C4-2B (cell line): ENCODE results near the gene PLCG2.

Experiments used
- H3K27ac ChIP-seq: fragments of 450-650 bp; 2 replicates; pipeline ENCODE4 v1.5.1; 2017
- CTCF ChIP-seq: fragments of 450-650 bp; conservative IDR thresholded peaks from 2 replicates; pipeline ENCODE4 v1.5.1; 2017; ENCODE audit warnings: mild to moderate bottlenecking
- ZFX ChIP-seq: fragments of 450-650 bp; IDR thresholded peaks from 2 replicates; pipeline ENCODE4 v1.6.1; 2017

Gene PLCG2

GRCh38 chr16:81996664-81997509, 217.8 kb downstream of the PLCG2 start:
- no peak overlapping the region for H3K27ac ChIP-seq
- TF ChIP-seq CTCF (peak; percentile 49), ZFX (no peak)

DNA sequence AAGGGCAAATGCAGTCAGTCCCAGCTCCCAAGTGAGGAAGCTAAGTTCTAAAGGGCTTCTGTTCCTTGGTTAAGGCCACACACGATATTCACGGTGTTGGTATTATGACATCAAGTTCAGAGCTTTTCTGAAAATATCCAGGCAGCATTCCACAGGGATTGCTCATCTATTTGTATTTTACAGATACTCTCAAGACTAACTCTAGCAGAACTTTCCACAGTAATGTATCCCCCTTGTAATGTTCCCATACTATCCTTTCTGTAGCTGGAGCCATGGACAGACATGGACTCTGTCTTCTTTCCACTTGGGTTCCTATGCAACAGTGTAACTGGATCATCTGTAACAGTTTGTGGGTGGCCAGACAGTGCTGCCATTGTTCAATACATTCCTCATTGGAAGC, 218.6 kb downstream of the PLCG2 start:
- H3K27ac ChIP-seq, result no peak overlapping the region
- TF ChIP-seq CTCF (no peak), ZFX (no peak)

- TF ChIP-seq ZFX (no peak), CTCF (no peak)
- H3K27ac ChIP-seq, result no peak overlapping the region
Measured at GRCh38 chr16:82002831-82003230, 223.7 kb downstream of the PLCG2 start.

- TF ChIP-seq CTCF (no peak), ZFX (no peak)
Measured at GRCh38 chr16:82004601-82005000, 225.5 kb downstream of the PLCG2 start.

GRCh38 chr16:82005027-82005830, 226.1 kb downstream of the PLCG2 start:
- no peak overlapping the region for H3K27ac ChIP-seq
- TF ChIP-seq CTCF, result no peak
- TF ChIP-seq ZFX, result no peak

More at GRCh38 chr16:82004601-82005000, 225.5 kb downstream of the PLCG2 start:
- H3K27ac ChIP-seq, result no peak overlapping the region

DNA sequence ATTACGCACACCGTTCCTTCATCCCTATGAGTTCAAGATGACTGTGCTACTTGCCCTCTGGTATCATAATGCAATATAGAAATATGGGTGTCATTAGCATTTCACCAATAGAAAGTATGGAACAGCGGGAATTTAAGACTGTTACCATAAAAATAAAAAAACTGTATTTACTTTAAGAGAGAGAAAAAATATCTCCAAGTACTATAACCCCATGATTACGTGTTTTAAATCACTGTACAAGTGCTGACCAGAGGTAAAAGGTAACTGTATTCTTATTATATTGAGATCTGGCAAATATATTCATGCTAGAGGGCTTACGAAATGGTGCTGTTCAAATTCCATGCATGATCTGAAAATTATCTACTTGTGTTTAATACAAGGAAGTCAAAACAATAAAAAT, 226.9 kb downstream of the PLCG2 start:
- H3K27ac ChIP-seq, result no peak overlapping the region
- TF ChIP-seq CTCF (no peak), ZFX (no peak)

DNA sequence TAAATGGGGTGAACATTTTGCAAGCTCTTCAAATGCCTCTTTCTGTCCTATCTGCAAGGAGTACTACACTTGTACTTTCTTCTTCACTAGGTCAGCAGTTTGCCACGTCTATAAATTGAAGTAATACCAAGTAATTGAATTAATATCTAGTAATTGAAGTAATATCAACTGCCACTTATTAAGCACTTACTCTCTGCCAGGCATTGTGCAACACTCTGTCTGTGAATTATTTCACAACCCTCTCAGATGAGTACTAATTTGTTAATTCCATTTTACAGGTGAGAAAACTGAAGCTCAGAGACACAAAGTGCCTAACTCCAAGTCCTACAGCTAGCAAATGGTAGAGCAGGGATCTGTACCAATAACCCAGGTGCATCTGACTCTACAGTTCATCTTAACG, 228.1 kb downstream of the PLCG2 start:
- no peak overlapping the region for H3K27ac ChIP-seq
- no peak for TF ChIP-seq ZFX
- TF ChIP-seq CTCF, result no peak
